DOHH2 (cell line): Measurements from ENCODE around the gene HNF4A.

ENCODE experiments used
- H3F3A ChIP-seq: fragments of 200-600 bp; sonication (generic), shearing (Covaris generic); 2 replicates; pipeline ENCODE4 v1.6.0; 2016; ENCODE audit warnings: antibody characterized with exemption, mild to moderate bottlenecking; ENCODE audit not compliant: control insufficient read depth, insufficient read depth
- H3K27ac ChIP-seq: fragments of 200-600 bp; sonication (generic); 2 replicates; pipeline ENCODE4 v1.5.1; 2014; ENCODE audit warnings: low read depth, mild to moderate bottlenecking, low read length, moderate library complexity
- H3K27me3 ChIP-seq: fragments of 200-600 bp; sonication (generic); 2 replicates; pipeline ENCODE4 v1.6.1; 2014; ENCODE audit warnings: mild to moderate bottlenecking, low read length, mixed read lengths; ENCODE audit not compliant: control insufficient read depth
- H3K36me3 ChIP-seq: fragments of 200-600 bp; sonication (generic); 2 replicates; pipeline ENCODE4 v1.6.1; 2014; ENCODE audit warnings: mild to moderate bottlenecking, low read length, moderate library complexity, mixed read lengths; ENCODE audit not compliant: control insufficient read depth
- H3K4me1 ChIP-seq: fragments of 200-600 bp; sonication (generic); 2 replicates; pipeline ENCODE4 v1.6.1; 2014; ENCODE audit warnings: mild to moderate bottlenecking, low read length, mixed read lengths; ENCODE audit not compliant: control insufficient read depth
- H3K4me2 ChIP-seq: fragments of 200-600 bp; sonication (generic); 2 replicates; pipeline ENCODE4 v1.6.0; 2014; ENCODE audit warnings: mild to moderate bottlenecking, low read length, moderate library complexity
- H3K4me3 ChIP-seq: fragments of 200-600 bp; sonication (generic); 2 replicates; pipeline ENCODE4 v1.5.1; 2014; ENCODE audit warnings: mild to moderate bottlenecking, low read length, mixed read lengths
- H3K79me2 ChIP-seq: fragments of 200-600 bp; sonication (generic); 2 replicates; pipeline ENCODE4 v1.6.1; 2014; ENCODE audit warnings: mild to moderate bottlenecking, low read length, mixed read lengths; ENCODE audit not compliant: control insufficient read depth
- H3K9me2 ChIP-seq: fragments of 200-600 bp; sonication (generic); replicated peaks from 2 replicates; pipeline ENCODE4 v1.6.1; 2014; ENCODE audit warnings: mild to moderate bottlenecking, low read length, mixed read lengths; ENCODE audit not compliant: control insufficient read depth
- H3K9me3 ChIP-seq: fragments of 200-600 bp; sonication (generic); 2 replicates; pipeline ENCODE4 v1.6.1; 2014; ENCODE audit warnings: antibody characterized with exemption, low read length, mixed read lengths; ENCODE audit not compliant: control insufficient read depth, insufficient read depth
- H4K20me1 ChIP-seq: fragments of 200-600 bp; sonication (generic); 2 replicates; pipeline ENCODE4 v1.6.0; 2014; ENCODE audit warnings: low read depth, mild to moderate bottlenecking, antibody characterized with exemption, low read length, moderate library complexity; ENCODE audit not compliant: control insufficient read depth, insufficient read depth
- CTCF ChIP-seq: fragments of 200-600 bp; sonication (generic); IDR thresholded peaks from one replicate; pipeline ENCODE4 v1.5.1; 2014; ENCODE audit warnings: antibody characterized with exemption, mild to moderate bottlenecking, low read depth, low read length; ENCODE audit not compliant: poor library complexity, severe bottlenecking
- EZH2phosphoT487 ChIP-seq: fragments of 200-600 bp; sonication (generic); IDR thresholded peaks from 2 replicates; pipeline ENCODE4 v1.6.1; 2017; ENCODE audit warnings: borderline replicate concordance, mild to moderate bottlenecking, antibody characterized with exemption, low read length, moderate library complexity, mixed read lengths

Gene HNF4A

GRCh38 chr20:44415833-44416715 is 60.6 kb downstream of the HNF4A start:
- H4K20me1 ChIP-seq: no peaks in the 10 kb centered on the region
- H3F3A ChIP-seq: no peaks in the 10 kb centered on the region
- no peaks in the 10 kb centered on the region for H3K9me3 ChIP-seq
- no peak overlapping the region for H3K27ac ChIP-seq
- peaks cover 2% of the 10 kb centered on the region; the same call in 1 of the 2 replicates for H3K27me3 ChIP-seq
- H3K9me2 ChIP-seq: no peaks in the 10 kb centered on the region
- H3K79me2 ChIP-seq: no peaks in the 10 kb centered on the region
- H3K36me3 ChIP-seq: no peaks in the 10 kb centered on the region
- H3K4me2 ChIP-seq: no peak overlapping the region
- no peaks in the 10 kb centered on the region for H3K4me1 ChIP-seq
- H3K4me3 ChIP-seq: no peak overlapping the region
- no peak for TF ChIP-seq EZH2phosphoT487
- TF ChIP-seq CTCF: no peak

- no peaks in the 10 kb centered on the region for H3K9me3 ChIP-seq
- H3K4me2 ChIP-seq: no peak overlapping the region
- TF ChIP-seq CTCF: no peak
- no peak for TF ChIP-seq EZH2phosphoT487
- H3K27me3 ChIP-seq: no peaks in the 10 kb centered on the region; the same call in 1 of the 2 replicates
- no peak overlapping the region for H3K4me3 ChIP-seq
- H3K27ac ChIP-seq: no peak overlapping the region
- no peaks in the 10 kb centered on the region for H3K4me1 ChIP-seq
- H3K36me3 ChIP-seq: no peaks in the 10 kb centered on the region
- H3K9me2 ChIP-seq: no peaks in the 10 kb centered on the region
- no peaks in the 10 kb centered on the region for H4K20me1 ChIP-seq
- H3K79me2 ChIP-seq: no peaks in the 10 kb centered on the region
- H3F3A ChIP-seq: no peaks in the 10 kb centered on the region
These were observed 62.8 kb downstream of the HNF4A start for GRCh38 chr20:44418069-44418905.

- Histone ChIP-seq H3K9me3 (no peaks in the 10 kb centered on the region), H3K4me2 (no peak overlapping the region), H3K27ac (no peak overlapping the region), H3K79me2 (no peaks in the 10 kb centered on the region), H4K20me1 (no peaks in the 10 kb centered on the region), H3K4me3 (no peak overlapping the region), H3K9me2 (no peaks in the 10 kb centered on the region), H3K27me3 (peaks cover under 1% of the 10 kb centered on the region; the same call in 1 of the 2 replicates), H3K4me1 (no peaks in the 10 kb centered on the region), H3F3A (no peaks in the 10 kb centered on the region), H3K36me3 (no peaks in the 10 kb centered on the region)
- TF ChIP-seq EZH2phosphoT487 (no peak), CTCF (no peak)
These were observed 63.8 kb downstream of the HNF4A start for GRCh38 chr20:44419131-44419844.
